Stimulated activated CD4-positive, alpha-beta T cell treated with anti-CD3 and anti-CD28 coated beads, TNF-alpha, amount 100 ng/mL, for 1 hour (primary cell): ENCODE measurements around the gene ZSWIM1.
"Not testable (repeated sequence)": the region's sequence is repeated elsewhere in the genome, so short reads cannot be mapped to it uniquely, and the experiment has no call there.

Experiments
- DNase-seq, 3 donors: peaks; one replicate each; pipeline ENCODE4 v3.0.0-alpha.2; 2020; ENCODE audit warnings: low read depth in 3 of 3, low spot score in 1 of 3

ZSWIM1 gene

DNA sequence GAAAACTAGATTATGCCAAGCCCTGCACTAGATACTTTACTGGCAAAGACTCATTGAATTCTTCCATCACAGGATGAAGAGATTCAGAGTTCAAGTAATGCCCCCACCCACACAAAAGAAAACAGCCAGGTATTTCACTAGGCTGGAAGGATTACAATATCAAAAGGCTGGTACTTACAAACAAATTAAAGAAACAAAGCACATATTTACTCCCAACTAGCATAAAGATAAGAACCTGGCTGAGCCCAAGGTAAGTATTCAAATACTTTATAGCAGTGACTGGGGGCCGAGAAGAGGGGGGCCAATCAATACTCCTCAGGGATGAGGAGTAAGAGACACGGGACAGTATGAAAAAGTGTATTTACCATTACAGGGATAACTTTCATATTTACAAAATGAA, 27.5 kb upstream of the ZSWIM1 start:
- no peak for DNase-seq

GRCh38 chr20:45857114-45857881, 23.7 kb upstream of the ZSWIM1 start, which contains the start of the genes ACOT8 and ZSWIM3:
ACOT8 (minus strand) TSS chr20:45857392; CDS start chr20:45857315, 77 bp downstream.
ZSWIM3 (plus strand) TSS chr20:45857614; CDS start chr20:45857826, 212 bp downstream.
- peak; percentile 60 to 93 (median 87) for DNase-seq

GRCh38 chr20:45857882-45858216, 23.2 kb upstream of the ZSWIM1 start:
- DNase-seq, result no peak

DNA sequence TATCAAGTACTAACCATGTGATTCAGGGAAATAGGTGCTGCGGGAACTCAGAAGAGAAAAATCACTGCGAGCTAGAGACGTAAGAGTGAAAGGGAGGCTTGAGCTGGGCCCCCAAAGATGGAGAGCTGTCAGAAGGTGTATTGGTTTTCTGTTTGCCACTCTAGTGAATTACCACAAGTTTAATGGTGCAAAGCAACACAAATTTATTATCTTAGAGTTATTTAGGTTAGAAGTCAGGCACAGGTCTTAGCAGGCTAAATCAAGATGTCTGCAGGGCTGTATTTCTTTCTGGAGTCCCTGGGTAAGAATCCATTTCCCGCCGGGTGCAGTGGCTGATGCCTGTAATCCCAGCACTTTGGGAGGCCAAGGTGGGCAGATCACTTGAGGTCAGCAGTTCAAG, 21.1 kb upstream of the ZSWIM1 start:
- no peak for DNase-seq

DNA sequence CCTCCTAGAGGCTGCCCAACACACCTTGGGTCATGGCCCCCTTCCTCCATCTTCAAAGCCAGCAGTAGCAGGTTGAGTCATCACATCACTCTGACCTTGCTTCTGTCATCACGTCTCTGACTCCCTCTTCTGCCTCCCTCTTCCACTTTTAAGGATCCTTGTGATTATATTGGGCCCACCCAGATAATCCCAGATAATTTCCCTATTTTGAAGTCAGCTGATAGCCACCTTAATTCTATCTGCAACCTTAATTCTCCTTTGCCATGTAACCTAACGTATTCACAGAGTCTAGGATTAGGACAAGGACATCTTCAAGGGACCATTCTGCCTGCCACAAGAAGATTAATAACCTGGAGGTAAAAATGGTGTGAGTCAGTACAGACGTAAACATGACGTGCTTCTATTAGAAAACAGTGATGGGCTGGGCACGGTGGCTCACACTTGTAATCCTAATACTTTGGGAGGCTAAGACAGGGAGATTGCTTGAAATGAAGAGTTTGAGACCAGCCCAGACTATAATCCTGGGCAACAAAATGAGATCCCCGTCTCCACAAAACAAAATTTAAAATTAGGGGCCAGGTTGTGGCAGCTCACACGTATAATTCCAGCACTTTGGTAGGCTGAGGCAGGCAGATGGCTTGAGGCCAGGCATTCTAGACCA, 20.3 kb upstream of the ZSWIM1 start:
- no peak for DNase-seq

DNA sequence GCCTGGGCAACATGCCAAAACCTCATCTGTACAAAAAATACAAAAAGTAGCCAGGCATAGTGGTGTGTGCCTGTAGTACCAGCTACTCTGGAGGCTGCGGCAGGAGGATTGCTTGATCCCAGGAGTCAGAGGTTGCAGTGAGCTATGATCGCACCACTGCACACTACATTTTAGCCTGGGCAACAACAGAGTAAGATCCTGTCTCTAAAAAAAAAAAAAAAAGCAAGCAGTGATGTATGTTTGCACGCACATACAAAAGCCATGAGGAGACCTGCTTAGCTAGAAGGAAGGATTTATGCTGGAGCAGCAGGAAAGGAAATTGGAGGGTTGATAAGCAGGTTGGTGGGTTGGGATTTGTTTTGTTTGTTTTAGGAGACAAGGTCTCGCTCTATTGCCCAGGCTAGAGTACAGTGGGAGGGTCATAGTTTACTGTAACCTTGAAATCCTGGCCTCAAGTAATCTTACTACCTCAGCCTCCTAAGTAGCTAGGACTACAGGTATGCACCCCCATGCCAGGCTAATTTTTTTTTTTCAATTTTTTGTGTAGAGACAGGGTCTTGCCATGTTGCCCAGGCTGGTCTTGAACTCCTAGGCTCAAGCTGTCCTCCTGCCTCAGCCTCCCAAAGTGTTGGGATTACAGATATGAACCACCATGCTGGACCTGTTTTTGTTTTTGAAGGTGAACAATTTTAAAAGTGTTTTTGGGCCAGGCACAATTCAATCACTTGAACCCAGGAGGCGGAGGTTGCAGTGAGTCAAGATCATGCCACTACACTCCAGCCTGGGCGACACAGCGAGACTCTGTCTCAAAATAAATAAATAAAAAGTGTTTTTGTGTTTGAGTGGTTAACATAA, 19.6 kb upstream of the ZSWIM1 start:
- no peak for DNase-seq

DNA sequence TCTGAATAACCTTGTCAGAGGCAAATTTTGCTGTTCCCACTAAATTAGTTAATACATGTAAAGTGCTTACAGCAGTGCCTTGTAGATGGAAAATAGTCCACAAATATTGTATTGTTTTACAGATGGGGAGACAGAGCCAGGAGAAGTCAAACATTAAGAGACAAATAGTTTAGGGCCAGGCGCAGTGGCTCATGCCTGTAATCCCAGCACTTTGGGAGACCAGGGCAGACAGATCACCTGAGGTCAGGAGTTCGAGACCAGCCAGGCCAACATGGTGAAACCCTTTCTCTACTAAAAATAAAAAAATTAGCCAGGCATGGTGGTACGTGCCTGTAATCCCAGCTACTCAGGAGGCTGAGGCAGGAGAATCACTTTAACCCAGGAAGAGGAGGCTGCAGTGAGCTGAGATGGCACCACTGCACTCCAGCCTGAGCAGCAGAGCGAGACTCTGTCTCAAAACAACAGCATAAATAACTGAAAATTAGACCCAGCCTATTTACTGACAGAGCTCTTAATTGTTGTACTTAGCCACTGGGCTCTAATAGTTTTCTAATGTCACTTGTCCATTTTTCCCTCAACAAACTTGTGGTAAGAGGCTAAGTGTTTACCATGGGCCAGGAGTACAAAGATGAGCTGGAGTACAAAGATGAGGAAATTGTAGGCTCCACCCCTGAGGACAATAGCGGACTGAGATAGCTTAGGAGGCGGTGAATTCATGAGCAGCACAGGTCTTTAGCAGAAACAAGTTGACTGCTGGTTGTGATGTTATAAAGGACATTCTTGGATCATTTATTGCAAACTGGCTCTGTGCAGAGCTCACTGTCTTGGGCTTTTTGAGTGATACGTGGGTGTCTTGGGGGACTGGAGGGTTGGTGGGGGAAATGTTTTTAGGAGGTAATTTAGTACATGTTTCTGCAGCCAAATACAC, 17.2 kb upstream of the ZSWIM1 start:
- DNase-seq, result no peak

DNA sequence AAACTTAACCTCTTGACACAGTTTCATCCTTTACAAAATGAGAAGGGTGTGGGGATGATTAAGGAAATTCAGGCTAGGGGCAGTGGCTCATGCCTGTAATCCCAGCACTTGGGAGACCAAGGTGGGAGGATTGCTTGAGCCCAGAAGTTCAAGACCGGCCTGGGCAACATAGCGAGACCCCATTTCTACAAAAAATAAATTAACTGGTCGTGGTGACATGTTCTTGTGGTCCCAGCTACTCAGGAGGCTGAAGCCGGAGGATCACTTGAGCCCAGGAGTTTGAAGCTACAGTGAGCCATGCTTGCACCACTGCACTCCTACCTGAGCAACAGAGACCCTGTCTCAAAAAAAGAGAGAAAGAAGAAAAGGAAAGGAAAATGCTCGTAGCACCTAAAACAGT, 14.6 kb upstream of the ZSWIM1 start:
- no peak for DNase-seq

GRCh38 chr20:45867136-45867818, 13.8 kb upstream of the ZSWIM1 start:
- no peak for DNase-seq

DNA sequence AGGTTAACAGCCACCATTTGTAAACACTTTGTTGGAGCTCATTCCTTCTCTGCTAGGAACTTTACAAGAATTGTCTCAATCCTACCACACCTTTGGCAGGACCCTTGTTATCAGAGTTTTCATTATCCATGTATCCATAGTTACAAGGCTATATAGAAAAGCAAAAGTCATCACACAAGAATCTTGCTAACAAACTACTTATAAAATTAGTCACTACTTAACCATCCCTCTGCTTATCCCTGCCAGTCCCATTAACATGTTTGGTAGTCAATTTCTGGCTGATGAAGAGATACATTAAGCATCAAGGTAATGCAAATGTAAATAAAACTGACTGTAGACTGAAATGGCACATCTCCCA, 13.2 kb upstream of the ZSWIM1 start:
- no peak for DNase-seq

DNA sequence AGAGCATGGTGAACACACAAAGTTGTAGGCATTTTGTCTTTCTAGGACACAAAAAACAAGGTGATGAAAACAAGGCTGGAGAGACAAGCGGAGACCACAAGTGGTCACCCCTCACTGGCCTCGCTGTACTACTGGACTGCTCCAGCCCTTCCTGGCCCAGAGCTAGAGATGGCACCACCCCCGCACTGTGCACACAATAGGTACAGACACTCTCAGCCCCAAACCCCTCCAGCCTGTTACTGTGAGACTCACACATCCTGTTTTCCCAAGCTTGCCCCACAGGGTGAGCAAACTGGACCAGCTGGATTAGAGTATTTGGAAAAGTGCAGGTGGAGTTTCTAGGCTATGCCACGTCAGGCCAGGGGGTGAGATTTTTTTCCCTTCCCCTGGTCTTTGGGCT, 8.4 kb upstream of the ZSWIM1 start:
- DNase-seq, result no peak

- DNase-seq, result no peak
These were observed 7.5 kb upstream of the ZSWIM1 start for GRCh38 chr20:45873409-45874103.

GRCh38 chr20:45874104-45874481, 6.9 kb upstream of the ZSWIM1 start:
- not testable (repeated sequence) for DNase-seq

- DNase-seq, result no peak
These were observed 6.5 kb upstream of the ZSWIM1 start for GRCh38 chr20:45874576-45874975.

DNA sequence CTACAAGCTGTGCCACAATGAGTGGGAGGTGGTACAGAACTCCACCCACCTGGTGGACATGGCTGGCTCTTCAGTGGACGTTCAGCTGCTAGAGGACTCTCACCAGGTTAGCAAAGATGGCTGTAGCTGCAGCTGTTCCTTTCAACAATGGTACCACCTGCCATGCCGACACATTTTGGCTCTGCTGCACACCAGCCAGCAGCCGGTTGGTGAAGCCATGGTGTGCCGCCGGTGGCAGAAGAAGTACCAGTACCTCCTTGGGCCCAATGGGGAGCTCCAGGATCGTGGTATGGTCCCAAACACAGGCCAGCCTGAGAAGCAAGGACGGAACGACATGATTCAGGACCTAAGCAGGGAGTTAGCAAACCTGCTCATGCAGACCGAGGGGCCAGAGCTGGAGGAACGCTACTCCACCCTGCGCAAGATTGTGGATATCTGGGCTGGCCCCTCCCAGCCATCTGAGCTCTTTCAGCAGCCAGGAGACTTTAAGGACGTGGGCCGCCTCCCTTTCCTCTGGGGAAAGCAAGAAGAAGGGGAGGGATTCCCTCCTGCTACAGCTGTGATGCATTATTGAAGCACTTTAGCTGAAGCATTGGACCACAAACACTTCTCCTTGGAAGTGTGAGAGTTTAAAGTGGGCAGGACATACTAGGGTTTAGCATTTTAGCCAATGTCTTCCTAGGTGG, 2.8 kb upstream of the ZSWIM1 start:
- DNase-seq, result no peak

GRCh38 chr20:45882469-45883099, 1.6 kb downstream of the ZSWIM1 start:
- DNase-seq, result no peak

GRCh38 chr20:45883100-45883469, 2.1 kb downstream of the ZSWIM1 start:
- no peak for DNase-seq

- no peak for DNase-seq
These were observed 5.7 kb downstream of the ZSWIM1 start for GRCh38 chr20:45886590-45887345.
